Stomach (tissue), 4 donors: Measurements from ENCODE around the gene PPP1R9B.

Experiments
- EP300 ChIP-seq: sonication (generic); formaldehyde crosslinking; IDR thresholded peaks from one replicate; pipeline ENCODE4 v1.6.1; 2017; ENCODE audit warnings: antibody characterized with exemption
- POLR2A ChIP-seq, 4 donors: fragments of 450-650 bp; IDR thresholded peaks; one replicate each; pipeline ENCODE4 v1.6.1; 2016; ENCODE audit warnings: antibody characterized with exemption in 4 of 4, control low read depth in 2 of 4, mild to moderate bottlenecking in 1 of 4, moderate library complexity in 1 of 4
- POLR2AphosphoS5 ChIP-seq, 3 donors: sonication (generic); formaldehyde crosslinking; IDR thresholded peaks; one replicate each; pipeline ENCODE4 v1.6.1; 2016; ENCODE audit warnings: antibody characterized with exemption in 3 of 3
- TF ChIP-seq, protein P1 (sequence below), 7 experiments: fragments of 450-650 bp in 4 of 7; fragments of 200-600 bp in 3 of 7; sonication (generic) in 3 of 7; IDR thresholded peaks; one replicate each; pipeline ENCODE4 v1.5.1; 2016 to 2019; ENCODE audit warnings: antibody characterized with exemption in 7 of 7, control low read depth in 2 of 7, mild to moderate bottlenecking in 1 of 7

DNA sequence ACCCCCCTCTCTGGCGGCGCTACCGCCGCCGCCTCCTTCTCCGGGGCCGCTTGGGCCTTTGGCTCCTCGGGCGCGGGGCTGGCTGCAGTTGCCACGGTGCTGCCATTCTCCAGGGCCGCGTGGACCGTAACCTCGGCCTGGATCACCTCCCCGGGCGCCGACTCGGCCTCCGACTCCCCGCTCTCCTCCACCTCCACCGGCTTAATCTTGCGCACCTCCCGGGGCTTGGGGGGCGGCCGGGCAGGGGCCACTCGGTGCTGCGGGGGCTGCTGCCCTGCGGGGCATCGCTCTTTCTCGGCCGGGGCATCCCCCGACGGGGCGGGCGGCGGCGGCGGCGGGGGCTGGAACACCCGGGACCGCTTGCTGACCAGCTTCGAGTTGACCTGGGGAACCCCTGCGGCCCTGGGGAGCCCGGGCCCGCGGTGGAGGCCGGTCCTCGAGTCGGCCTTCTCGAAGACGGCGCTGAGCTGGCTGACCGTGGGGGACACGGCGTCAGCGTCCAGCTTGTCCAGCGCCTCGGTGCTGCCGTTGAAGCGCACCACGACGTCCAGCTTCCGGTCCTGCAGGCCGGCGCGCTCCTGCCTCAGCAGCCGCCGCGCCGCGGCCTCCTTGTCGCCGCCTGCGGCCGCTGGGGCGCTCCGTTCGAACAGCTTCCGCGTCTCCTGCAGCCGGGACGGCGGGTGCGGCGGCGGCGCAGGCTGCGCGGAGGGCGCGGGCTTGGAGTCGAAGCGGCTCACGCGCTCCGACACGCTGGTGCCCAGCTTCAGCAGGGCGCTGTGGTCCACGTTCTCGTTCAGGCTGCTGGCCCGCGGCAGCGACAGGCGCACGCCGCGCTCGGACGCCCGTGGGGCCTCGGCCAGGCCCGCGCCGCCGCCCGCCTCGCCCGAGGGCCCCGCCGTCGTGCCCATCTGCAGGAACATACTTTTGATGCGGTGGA, 792 bp downstream of the PPP1R9B start:
- TF ChIP-seq, protein P1, sequence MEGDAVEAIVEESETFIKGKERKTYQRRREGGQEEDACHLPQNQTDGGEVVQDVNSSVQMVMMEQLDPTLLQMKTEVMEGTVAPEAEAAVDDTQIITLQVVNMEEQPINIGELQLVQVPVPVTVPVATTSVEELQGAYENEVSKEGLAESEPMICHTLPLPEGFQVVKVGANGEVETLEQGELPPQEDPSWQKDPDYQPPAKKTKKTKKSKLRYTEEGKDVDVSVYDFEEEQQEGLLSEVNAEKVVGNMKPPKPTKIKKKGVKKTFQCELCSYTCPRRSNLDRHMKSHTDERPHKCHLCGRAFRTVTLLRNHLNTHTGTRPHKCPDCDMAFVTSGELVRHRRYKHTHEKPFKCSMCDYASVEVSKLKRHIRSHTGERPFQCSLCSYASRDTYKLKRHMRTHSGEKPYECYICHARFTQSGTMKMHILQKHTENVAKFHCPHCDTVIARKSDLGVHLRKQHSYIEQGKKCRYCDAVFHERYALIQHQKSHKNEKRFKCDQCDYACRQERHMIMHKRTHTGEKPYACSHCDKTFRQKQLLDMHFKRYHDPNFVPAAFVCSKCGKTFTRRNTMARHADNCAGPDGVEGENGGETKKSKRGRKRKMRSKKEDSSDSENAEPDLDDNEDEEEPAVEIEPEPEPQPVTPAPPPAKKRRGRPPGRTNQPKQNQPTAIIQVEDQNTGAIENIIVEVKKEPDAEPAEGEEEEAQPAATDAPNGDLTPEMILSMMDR (IDR thresholded peaks at IDR 0.05), result peak in 2 of 7 experiments; percentile 7 to 29
- TF ChIP-seq POLR2A (IDR thresholded peaks at IDR 0.05) (no peak), EP300 (no peak), POLR2AphosphoS5 (IDR thresholded peaks at IDR 0.05) (peak in 2 of 3 donors; percentile 24 to 54)
